HUDEP-2 (cell line): Measurements from ENCODE around the gene NOLC1.

Experiments
- DNase-seq, 76 experiments: peaks; one replicate each; lab custom pipeline; 2025; ENCODE audit not compliant: unreplicated experiment in 76 of 76; lab: John Stamatoyannopoulos, UW

Gene NOLC1

GRCh38 chr10:102151774-102152544, at the start of gene NOLC1:
NOLC1 (plus strand) TSS chr10:102152389; CDS start chr10:102152411, 22 bp downstream.
- DNase-seq: peak; percentile 59 to 99 (median 97)

GRCh38 chr10:102102421-102102820, 49.8 kb upstream of the NOLC1 start:
- DNase-seq: no peak

GRCh38 chr10:102106998-102107397, 45.2 kb upstream of the NOLC1 start:
- peak in 1 of 76 experiments; percentile 28 for DNase-seq

GRCh38 chr10:102109166-102110116, 42.7 kb upstream of the NOLC1 start:
- DNase-seq: no peak

GRCh38 chr10:102111276-102111675, 40.9 kb upstream of the NOLC1 start:
- DNase-seq: no peak

GRCh38 chr10:102112210-102112817, 39.9 kb upstream of the NOLC1 start:
- peak in 74 of 76 experiments; percentile 57 to 98 (median 92) for DNase-seq

GRCh38 chr10:102113261-102113955, 38.8 kb upstream of the NOLC1 start:
- peak in 67 of 76 experiments; percentile 12 to 79 (median 51) for DNase-seq

- DNase-seq: peak in 9 of 76 experiments; percentile 6 to 51 (median 29)
Observed at GRCh38 chr10:102113956-102114857, 38.0 kb upstream of the NOLC1 start.

- peak in 73 of 76 experiments; percentile 31 to 90 (median 80) for DNase-seq
Observed at GRCh38 chr10:102114861-102115618, 37.1 kb upstream of the NOLC1 start.

- DNase-seq: no peak
Observed at GRCh38 chr10:102115775-102116174, 36.4 kb upstream of the NOLC1 start.

- no peak for DNase-seq
Observed at GRCh38 chr10:102116656-102117055, 35.5 kb upstream of the NOLC1 start.

GRCh38 chr10:102117391-102118159, 34.6 kb upstream of the NOLC1 start:
- peak in 75 of 76 experiments; percentile 22 to 97 (median 90) for DNase-seq

- peak in 15 of 76 experiments; percentile 4 to 58 (median 30) for DNase-seq
Observed at GRCh38 chr10:102118867-102119266, 33.3 kb upstream of the NOLC1 start.

- peak in 73 of 76 experiments; percentile 19 to 90 (median 71) for DNase-seq
Observed at GRCh38 chr10:102119417-102120141, 32.6 kb upstream of the NOLC1 start.

- peak in 70 of 76 experiments; percentile 26 to 84 (median 64) for DNase-seq
Observed at GRCh38 chr10:102120142-102120990, 31.8 kb upstream of the NOLC1 start, which contains the start of gene LDB1. LDB1 (minus strand) TSS chr10:102120368; CDS start chr10:102120110, 258 bp downstream.
